Glomerular visceral epithelial cell (primary cell): ENCODE data around the gene ISG20.
A peak's percentile ranks its signal among the peaks of the same experiment; 100 is the strongest.

Experiments
- DNase-seq: peaks from one replicate; pipeline ENCODE4 v3.0.0-alpha.2; 2016; ENCODE audit errors: extremely low spot score

The ISG20 gene

GRCh38 chr15:88654430-88655102 is 15.8 kb downstream of the ISG20 start:
- no peak for DNase-seq

GRCh38 chr15:88655103-88655553 is 16.3 kb downstream of the ISG20 start:
- DNase-seq: no peak

- no peak for DNase-seq
These were observed 17.1 kb downstream of the ISG20 start for GRCh38 chr15:88655800-88656488.

- no peak for DNase-seq
These were observed 18.0 kb downstream of the ISG20 start for GRCh38 chr15:88656760-88657221.

- peak; percentile 44 for DNase-seq
These were observed 18.7 kb downstream of the ISG20 start for GRCh38 chr15:88657326-88658069.

- DNase-seq: no peak
These were observed 19.5 kb downstream of the ISG20 start for GRCh38 chr15:88658070-88658965.

- no peak for DNase-seq
These were observed 20.4 kb downstream of the ISG20 start for GRCh38 chr15:88658972-88659931.

GRCh38 chr15:88661041-88661700 is 22.4 kb downstream of the ISG20 start:
- no peak for DNase-seq

GRCh38 chr15:88661761-88662556 is 23.1 kb downstream of the ISG20 start:
- no peak for DNase-seq

GRCh38 chr15:88663141-88663621 is 24.4 kb downstream of the ISG20 start:
- no peak for DNase-seq

- no peak for DNase-seq
These were observed 25.4 kb downstream of the ISG20 start for GRCh38 chr15:88664151-88664778.

GRCh38 chr15:88674661-88675060 is 35.8 kb downstream of the ISG20 start:
- DNase-seq: no peak

- no peak for DNase-seq
These were observed 39.9 kb downstream of the ISG20 start for GRCh38 chr15:88678755-88679154.

GRCh38 chr15:88680241-88681001 is 41.6 kb downstream of the ISG20 start:
- DNase-seq: no peak

- no peak for DNase-seq
These were observed 42.9 kb downstream of the ISG20 start for GRCh38 chr15:88681610-88682221.

GRCh38 chr15:88684345-88684744 is 45.5 kb downstream of the ISG20 start:
- DNase-seq: no peak

GRCh38 chr15:88686166-88686565 is 47.4 kb downstream of the ISG20 start:
- DNase-seq: no peak
